ENCODE data around the gene NEMP2. TPM values are rescaled to one million over a fixed set of nuclear protein-coding genes. Genes with fewer than 3 reads are reported as not detected.

NEMP2 gene
- total and polyA plus RNA-seq, 2 donors from 2014 or later: 2.3 to 5.2 TPM

GRCh38 chr2:190579058-190579410 is 44.5 kb upstream of the NEMP2 start:
- Histone ChIP-seq H3K4me3 (ENCODE audit: low read length in 3 of 3) (no peak overlapping the region), H3K9me3 (ENCODE audit: control insufficient read depth in 2 of 3, insufficient read depth in 1 of 3, low read length in 3 of 3) (no peaks in the 10 kb centered on the region), H3K27me3 (ENCODE audit: control insufficient read depth, insufficient read depth, low read length) (no peaks in the 10 kb centered on the region), H3K9ac (ENCODE audit: low read length in 3 of 3) (no peak overlapping the region), H3K4me1 (ENCODE audit: control insufficient read depth in 2 of 3, insufficient read depth in 2 of 3, low read depth in 1 of 3, low read length in 3 of 3) (peaks cover 0 to 3% (median 0%) of the 10 kb centered on the region in 3 donors), H3K36me3 (ENCODE audit: control insufficient read depth in 2 of 3, insufficient read depth in 3 of 3, low read length in 3 of 3) (no peaks in the 10 kb centered on the region), H3K27ac (ENCODE audit: low read depth in 2 of 2, low read length in 2 of 2) (peak overlapping the region in 1 of 2 donors; percentile 0)
- no peak for DNase-seq
- no peak for FAIRE-seq
- intact Hi-C loops (cut with DNase I): no loop called here
- TF ChIP-seq CTCF (IDR thresholded peaks at IDR 0.05; ENCODE audit: borderline replicate concordance, extremely low read depth, insufficient read depth): no peak

GRCh38 chr2:190578158-190579057 is 43.9 kb upstream of the NEMP2 start:
- H3K27me3 ChIP-seq (ENCODE audit: control insufficient read depth, insufficient read depth, low read length): no peaks in the 10 kb centered on the region
- H3K36me3 ChIP-seq (ENCODE audit: control insufficient read depth in 2 of 3, insufficient read depth in 3 of 3, low read length in 3 of 3): no peaks in the 10 kb centered on the region
- DNase-seq: peak in 1 of 5 donors; percentile 22
- peaks cover 0 to 3% (median 0%) of the 10 kb centered on the region in 3 donors for H3K4me1 ChIP-seq (ENCODE audit: control insufficient read depth in 2 of 3, insufficient read depth in 2 of 3, low read depth in 1 of 3, low read length in 3 of 3)
- TF ChIP-seq CTCF (IDR thresholded peaks at IDR 0.05; ENCODE audit: borderline replicate concordance, extremely low read depth, insufficient read depth): no peak
- peak overlapping the region in 1 of 2 donors; percentile 0 for H3K27ac ChIP-seq (ENCODE audit: low read depth in 2 of 2, low read length in 2 of 2)
- no peaks in the 10 kb centered on the region for H3K9me3 ChIP-seq (ENCODE audit: control insufficient read depth in 2 of 3, insufficient read depth in 1 of 3, low read length in 3 of 3)
- H3K4me3 ChIP-seq (ENCODE audit: low read length in 3 of 3): no peak overlapping the region
- intact Hi-C loops (cut with DNase I): no loop called here
- no peak for FAIRE-seq
- no peak overlapping the region for H3K9ac ChIP-seq (ENCODE audit: low read length in 3 of 3)

GRCh38 chr2:190576573-190576972 is 42.1 kb upstream of the NEMP2 start:
- FAIRE-seq (no peak), DNase-seq (no peak)
- TF ChIP-seq CTCF (IDR thresholded peaks at IDR 0.05; ENCODE audit: borderline replicate concordance, extremely low read depth, insufficient read depth): no peak
- peaks cover 0 to 3% (median 0%) of the 10 kb centered on the region in 3 donors for H3K4me1 ChIP-seq (ENCODE audit: control insufficient read depth in 2 of 3, insufficient read depth in 2 of 3, low read depth in 1 of 3, low read length in 3 of 3)
- no peaks in the 10 kb centered on the region for H3K9me3 ChIP-seq (ENCODE audit: control insufficient read depth in 2 of 3, insufficient read depth in 1 of 3, low read length in 3 of 3)
- H3K36me3 ChIP-seq (ENCODE audit: control insufficient read depth in 2 of 3, insufficient read depth in 3 of 3, low read length in 3 of 3): no peaks in the 10 kb centered on the region
- H3K27ac ChIP-seq (ENCODE audit: low read depth in 2 of 2, low read length in 2 of 2): no peak overlapping the region
- intact Hi-C loops (cut with DNase I): no loop called here
- H3K9ac ChIP-seq (ENCODE audit: low read length in 3 of 3): no peak overlapping the region
- no peaks in the 10 kb centered on the region for H3K27me3 ChIP-seq (ENCODE audit: control insufficient read depth, insufficient read depth, low read length)
- no peak overlapping the region for H3K4me3 ChIP-seq (ENCODE audit: low read length in 3 of 3)

All from kidney (tissue), 14 donors.